Uterus (tissue), 4 donors: ENCODE data around the gene GPLD1. TPM values are rescaled to one million over a fixed set of nuclear protein-coding genes. Genes with fewer than 3 reads are reported as not detected.

ENCODE experiments used
- DNase-seq, 2 donors: peaks; one replicate each; pipeline ENCODE4 v3.0.0-alpha.2; 2019 to 2020
- H3K27ac ChIP-seq, 2 donors: fragments of 200-600 bp; sonication (generic); 1 replicate in 1 of 2; 2 replicates in 1 of 2; pipeline ENCODE4 v1.5.1; 2016 to 2018
- H3K27me3 ChIP-seq, 2 donors: fragments of 200-600 bp; sonication (generic); one replicate each; pipeline ENCODE4 v1.5.1; 2018 to 2019; ENCODE audit warnings: control low read depth in 1 of 2
- H3K36me3 ChIP-seq, 2 donors: fragments of 200-600 bp; sonication (generic); one replicate each; pipeline ENCODE4 v1.5.1; 2019; ENCODE audit warnings: control low read depth in 1 of 2
- H3K4me1 ChIP-seq, 2 donors: fragments of 200-600 bp; sonication (generic); one replicate each; pipeline ENCODE4 v1.5.1; 2018 to 2019; ENCODE audit warnings: control low read depth in 1 of 2
- H3K4me3 ChIP-seq, 2 donors: fragments of 200-600 bp; sonication (generic); 1 replicate in 1 of 2; 2 replicates in 1 of 2; pipeline ENCODE4 v1.5.1; 2018 to 2019; ENCODE audit warnings: mild to moderate bottlenecking in 1 of 2
- H3K9me3 ChIP-seq, 2 donors: fragments of 200-600 bp; sonication (generic); one replicate each; pipeline ENCODE4 v1.5.1; 2019; ENCODE audit warnings: control low read depth in 1 of 2
- CTCF ChIP-seq, 4 experiments: fragments of 200-600 bp in 2 of 4; fragments of 450-650 bp in 2 of 4; sonication (generic) in 2 of 4; IDR thresholded peaks; one replicate each; pipeline ENCODE4 v1.5.1; 2016 to 2019; ENCODE audit warnings: antibody characterized with exemption in 4 of 4, mild to moderate bottlenecking in 2 of 4, moderate library complexity in 1 of 4
- POLR2A ChIP-seq, 2 donors: fragments of 450-650 bp; IDR thresholded peaks; one replicate each; pipeline ENCODE4 v1.6.1; 2016; ENCODE audit warnings: antibody characterized with exemption in 2 of 2, mild to moderate bottlenecking in 1 of 2, moderate library complexity in 1 of 2
- intact Hi-C: fragments of 100-400 bp; cut with DNase I; formaldehyde crosslinking; loops from one replicate; pipeline ENCODE4 v1.15.1; 2023; ENCODE audit warnings: low total_unique reads
- total RNA-seq, 4 donors: library from RNA; depleted of rRNA in 3 of 4; stranded (reverse); fragments of >200 nt in 3 of 4; gene quantifications; one replicate each; pipeline versions ENCODE4 v1.1.0 to v1.2.4, GENCODE V29; 2014 to 2023
- donor health status: DM: yes; HTN: yes; CAD: no.

The GPLD1 gene
- total RNA-seq, 4 donors from 2014 or later = under 0.01 to 6.5 (median 3.7) TPM

- H3K4me3 ChIP-seq = no peak overlapping the region
- TF ChIP-seq CTCF (IDR thresholded peaks at IDR 0.05) = no peak
- TF ChIP-seq POLR2A (IDR thresholded peaks at IDR 0.05) = no peak
- H3K27ac ChIP-seq = no peak overlapping the region
- intact Hi-C loops = no loop called here
- no peaks in the 10 kb centered on the region for H3K27me3 ChIP-seq
- H3K36me3 ChIP-seq = no peaks in the 10 kb centered on the region
- no peaks in the 10 kb centered on the region for H3K9me3 ChIP-seq
- H3K4me1 ChIP-seq = no peaks in the 10 kb centered on the region
- no peak for DNase-seq
Measured at GRCh38 chr6:24490948-24491347, 1.6 kb upstream of the GPLD1 start.

GRCh38 chr6:24489881-24490280, 503 bp upstream of the GPLD1 start:
- Histone ChIP-seq H3K9me3 (no peaks in the 10 kb centered on the region), H3K4me3 (no peak overlapping the region), H3K27me3 (no peaks in the 10 kb centered on the region), H3K4me1 (no peaks in the 10 kb centered on the region), H3K27ac (no peak overlapping the region), H3K36me3 (no peaks in the 10 kb centered on the region)
- intact Hi-C loops = no loop called here
- TF ChIP-seq CTCF (IDR thresholded peaks at IDR 0.05) (no peak), POLR2A (IDR thresholded peaks at IDR 0.05) (no peak)
- DNase-seq = peak in 1 of 2 donors; percentile 18

DNA sequence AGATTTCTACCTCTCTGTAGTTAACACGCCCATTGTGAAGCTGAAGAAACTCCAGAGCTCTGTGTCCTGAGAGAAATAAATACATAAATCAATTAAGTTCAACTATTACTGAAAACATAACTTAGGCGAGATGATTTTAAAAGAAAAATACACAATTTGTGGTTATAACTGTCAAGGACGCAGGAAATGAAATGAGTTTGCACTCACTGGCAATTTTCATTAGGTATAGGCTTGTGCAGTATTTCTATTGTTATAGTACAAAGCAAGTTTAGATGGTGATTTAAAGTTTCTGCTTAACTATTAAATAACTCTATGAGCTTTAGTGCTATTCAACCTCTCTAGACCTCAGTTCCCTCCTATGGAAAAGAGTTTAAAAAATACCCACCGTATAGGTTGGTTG, 3.3 kb downstream of the GPLD1 start:
- no peak overlapping the region for H3K4me3 ChIP-seq
- no peaks in the 10 kb centered on the region for H3K36me3 ChIP-seq
- no peak for DNase-seq
- H3K4me1 ChIP-seq = no peaks in the 10 kb centered on the region
- TF ChIP-seq POLR2A (IDR thresholded peaks at IDR 0.05) (no peak), CTCF (IDR thresholded peaks at IDR 0.05) (no peak)
- intact Hi-C loops = no loop called here
- no peaks in the 10 kb centered on the region for H3K27me3 ChIP-seq
- no peak overlapping the region for H3K27ac ChIP-seq
- no peaks in the 10 kb centered on the region for H3K9me3 ChIP-seq

GRCh38 chr6:24484657-24485323, 4.6 kb downstream of the GPLD1 start:
- H3K4me3 ChIP-seq = no peak overlapping the region
- no peaks in the 10 kb centered on the region for H3K4me1 ChIP-seq
- H3K36me3 ChIP-seq = no peaks in the 10 kb centered on the region
- no peak for TF ChIP-seq CTCF (IDR thresholded peaks at IDR 0.05)
- no peak for TF ChIP-seq POLR2A (IDR thresholded peaks at IDR 0.05)
- intact Hi-C loops = no loop called here
- H3K27me3 ChIP-seq = no peaks in the 10 kb centered on the region
- DNase-seq = no peak
- no peak overlapping the region for H3K27ac ChIP-seq
- H3K9me3 ChIP-seq = no peaks in the 10 kb centered on the region

DNA sequence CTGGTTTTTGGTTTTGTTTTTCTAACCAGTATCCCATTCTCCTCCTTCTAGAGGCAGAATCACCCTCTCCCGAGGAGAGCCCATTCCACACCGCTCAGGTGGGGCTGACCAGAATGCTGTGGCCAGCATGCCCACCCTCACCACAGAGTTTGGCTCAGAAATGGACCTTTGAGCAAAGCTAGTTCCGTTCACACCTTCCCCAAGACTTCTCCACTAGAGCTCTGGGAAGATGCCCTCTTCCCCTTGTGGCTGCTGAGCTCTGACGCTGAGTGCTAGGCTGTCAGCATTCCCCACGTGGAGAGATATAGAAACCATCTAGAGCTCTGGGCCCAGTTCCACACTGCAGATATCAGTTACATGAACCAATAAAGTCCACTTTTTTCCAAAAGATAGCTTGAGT, 7.9 kb downstream of the GPLD1 start:
- TF ChIP-seq POLR2A (IDR thresholded peaks at IDR 0.05) (no peak), CTCF (IDR thresholded peaks at IDR 0.05) (no peak)
- Histone ChIP-seq H3K9me3 (no peaks in the 10 kb centered on the region), H3K27me3 (no peaks in the 10 kb centered on the region), H3K36me3 (no peaks in the 10 kb centered on the region), H3K27ac (no peak overlapping the region), H3K4me3 (no peak overlapping the region), H3K4me1 (no peaks in the 10 kb centered on the region)
- DNase-seq = no peak
- intact Hi-C loops = no loop called here
